ENCODE data around the gene RAB27A.
"Not testable (repeated sequence)": the region's sequence is repeated elsewhere in the genome, so short reads cannot be mapped to it uniquely, and the experiment has no call there.

Gene RAB27A

DNA sequence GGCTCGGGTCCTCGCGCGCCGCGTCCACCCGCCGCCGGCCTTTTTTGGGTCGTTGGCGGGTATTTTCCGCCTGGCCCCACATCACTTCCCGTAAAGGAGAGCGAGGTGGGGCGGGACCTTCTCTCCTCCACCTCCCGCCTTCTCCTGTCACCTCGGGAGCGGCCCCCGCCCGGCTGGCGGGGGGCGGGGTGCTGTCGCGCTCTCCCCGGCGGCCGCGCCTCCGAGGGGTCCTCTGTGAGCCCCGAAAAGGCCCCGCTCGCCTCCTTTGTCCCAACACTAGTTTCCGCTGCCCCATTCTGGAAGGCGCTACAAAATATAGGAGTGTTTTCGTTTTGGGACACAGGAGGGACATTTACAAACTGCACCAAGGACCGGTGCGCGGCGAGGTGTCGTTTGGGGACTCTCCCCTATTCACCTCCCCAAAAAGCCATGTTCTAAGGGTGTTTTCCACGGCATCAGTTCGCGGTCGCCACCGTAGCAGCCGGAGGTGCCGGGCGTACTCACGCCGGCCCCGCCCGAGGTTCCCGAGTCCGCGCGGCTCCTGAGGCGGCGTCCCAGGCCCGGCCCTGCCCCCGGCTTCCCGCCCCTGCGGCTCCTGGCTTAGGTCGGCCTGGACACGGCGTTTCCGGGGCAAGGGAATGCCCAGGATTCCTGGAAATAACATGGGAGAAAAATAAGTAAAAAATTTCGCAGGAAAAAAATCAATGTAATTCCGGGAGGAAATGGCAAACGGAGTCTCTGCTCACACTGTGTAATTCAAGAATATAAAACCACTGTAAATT, at the start of gene RAB27A:
Gene RAB27A (minus strand): TSS at position 68 of the 782 bp plus-strand sequence. CDS start 54,879 bp downstream, outside the sequence.
- peak; percentile 12 for DNase-seq (ENCODE audit: low spot score)

DNA sequence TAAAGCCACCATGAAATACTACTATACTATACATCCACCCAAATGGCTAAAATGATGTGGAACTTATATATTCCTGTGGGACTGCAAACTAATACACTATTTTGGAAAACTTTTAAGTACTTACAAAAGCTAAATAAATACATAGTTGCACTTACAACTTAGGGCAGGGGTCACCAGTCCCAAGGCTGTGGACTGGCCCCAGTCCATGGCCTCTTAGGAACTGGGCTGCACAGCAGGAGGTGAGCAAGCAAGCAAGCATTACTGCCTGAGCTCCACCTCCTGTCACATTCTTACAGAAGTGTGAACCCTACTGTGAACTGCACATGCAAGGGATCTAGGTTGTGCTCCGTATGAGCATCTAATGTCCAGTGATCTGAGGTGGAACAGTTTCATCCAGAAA, 47.5 kb upstream of the RAB27A start:
- DNase-seq (ENCODE audit: low spot score) = no peak

DNA sequence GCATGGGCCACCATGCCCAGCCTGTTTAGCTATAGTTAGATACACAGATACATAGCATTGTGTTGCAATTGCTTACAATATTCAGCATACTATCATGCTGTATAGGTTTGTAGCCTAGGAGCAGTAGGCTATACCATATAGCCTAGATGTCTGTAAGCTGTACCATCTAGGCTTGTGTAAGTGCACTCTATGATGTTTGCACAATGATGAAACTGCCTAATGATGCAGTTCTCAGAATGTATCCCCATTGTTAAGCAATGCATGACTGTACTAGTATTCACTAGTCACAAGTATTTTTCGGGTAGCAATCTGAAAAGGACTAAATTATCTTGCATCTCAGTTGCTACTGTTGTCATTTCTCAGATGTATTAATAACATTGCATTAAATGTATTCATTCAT, 45.4 kb upstream of the RAB27A start:
- DNase-seq (ENCODE audit: low spot score) = no peak

DNA sequence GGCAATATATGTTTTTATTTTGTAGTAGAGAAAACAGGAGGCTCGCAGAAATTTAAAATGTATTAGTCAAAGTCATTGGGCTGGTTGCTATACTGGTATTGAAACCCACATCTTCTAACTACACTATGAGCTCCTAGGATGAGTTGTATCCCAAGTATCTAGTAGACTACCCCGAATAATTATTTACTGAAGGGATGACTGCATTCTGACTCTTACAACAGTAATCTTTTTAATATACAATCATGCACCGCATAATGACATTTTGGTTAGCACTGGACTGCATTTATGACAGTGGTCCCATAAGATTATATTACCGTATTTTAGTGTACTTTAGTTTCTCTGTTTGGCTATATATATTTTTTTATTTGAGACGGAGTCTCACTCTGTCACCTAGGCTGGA, 44.8 kb upstream of the RAB27A start:
- DNase-seq (ENCODE audit: low spot score) = no peak

DNA sequence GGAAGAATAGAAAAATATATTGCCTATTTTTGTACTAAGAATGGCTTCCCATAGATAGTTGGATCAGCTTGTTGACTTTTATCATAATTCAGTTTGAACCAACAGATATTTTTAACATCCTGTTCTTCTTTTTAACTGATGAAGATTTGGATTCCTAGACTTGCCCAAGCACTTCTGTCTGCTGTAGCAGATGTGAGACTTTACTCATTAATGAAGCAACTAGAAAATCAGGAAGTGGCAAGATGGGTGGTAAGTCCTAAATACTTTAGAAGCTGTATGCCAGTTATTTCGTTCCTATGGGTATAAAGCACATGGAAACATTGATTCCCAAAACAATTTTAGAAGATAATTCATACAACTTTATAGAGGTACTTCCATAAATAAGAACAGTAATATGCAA, 37.8 kb upstream of the RAB27A start:
- no peak for DNase-seq (ENCODE audit: low spot score)

DNA sequence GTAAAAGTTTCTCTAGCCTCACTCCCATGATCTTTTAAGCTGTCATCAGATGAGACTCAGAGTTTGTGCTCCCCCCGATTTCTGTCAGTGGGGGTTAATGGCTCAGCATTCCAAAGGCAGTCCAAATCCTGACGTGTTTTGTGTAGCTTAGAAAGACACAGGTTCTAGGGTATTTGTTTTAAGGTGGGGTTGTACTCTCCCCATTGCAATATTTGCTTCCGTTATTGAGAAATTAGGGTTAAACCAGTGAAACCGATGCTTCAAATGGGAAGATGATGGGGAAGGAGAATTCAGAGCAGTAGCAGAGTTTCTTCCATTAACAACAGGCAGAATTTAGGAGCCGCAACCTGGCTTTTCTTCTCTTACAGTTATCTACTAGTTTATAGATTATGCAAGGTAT, 32.9 kb upstream of the RAB27A start:
- DNase-seq (ENCODE audit: low spot score) = no peak

DNA sequence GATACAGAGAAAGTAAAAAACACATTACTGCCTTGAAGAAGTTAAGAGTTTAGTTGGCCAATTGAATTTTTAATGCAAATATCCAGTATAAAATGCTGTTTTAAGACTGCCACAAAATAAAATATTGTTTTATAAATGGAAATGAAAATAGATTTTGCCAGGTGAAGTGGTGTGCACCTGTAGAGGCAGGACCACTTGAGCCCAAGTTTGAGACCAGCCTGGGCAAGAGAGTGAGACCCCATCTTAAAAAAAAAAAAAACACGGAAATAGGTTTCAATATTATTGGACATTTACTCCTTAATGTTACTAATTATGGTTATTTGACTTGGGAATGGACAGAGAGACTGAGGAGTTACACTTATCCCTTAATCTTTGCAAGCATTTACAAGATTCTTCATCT, 31.4 kb upstream of the RAB27A start:
- no peak for DNase-seq (ENCODE audit: low spot score)

DNA sequence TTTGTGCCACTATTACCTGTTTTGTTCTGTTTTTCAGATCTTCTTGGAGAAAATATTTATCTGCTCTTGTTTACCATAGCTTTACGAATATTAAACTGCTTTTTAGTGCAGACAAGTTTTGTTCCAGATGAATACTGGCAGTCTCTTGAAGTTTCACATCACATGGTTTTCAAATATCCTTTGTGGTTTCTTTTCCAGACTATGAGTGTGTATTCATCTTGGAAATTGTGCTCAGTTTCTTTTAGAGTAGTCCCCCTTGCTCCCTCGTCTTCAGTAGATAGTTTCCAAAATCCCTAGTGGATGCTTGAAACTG, 30.6 kb upstream of the RAB27A start:
- DNase-seq (ENCODE audit: low spot score) = no peak

DNA sequence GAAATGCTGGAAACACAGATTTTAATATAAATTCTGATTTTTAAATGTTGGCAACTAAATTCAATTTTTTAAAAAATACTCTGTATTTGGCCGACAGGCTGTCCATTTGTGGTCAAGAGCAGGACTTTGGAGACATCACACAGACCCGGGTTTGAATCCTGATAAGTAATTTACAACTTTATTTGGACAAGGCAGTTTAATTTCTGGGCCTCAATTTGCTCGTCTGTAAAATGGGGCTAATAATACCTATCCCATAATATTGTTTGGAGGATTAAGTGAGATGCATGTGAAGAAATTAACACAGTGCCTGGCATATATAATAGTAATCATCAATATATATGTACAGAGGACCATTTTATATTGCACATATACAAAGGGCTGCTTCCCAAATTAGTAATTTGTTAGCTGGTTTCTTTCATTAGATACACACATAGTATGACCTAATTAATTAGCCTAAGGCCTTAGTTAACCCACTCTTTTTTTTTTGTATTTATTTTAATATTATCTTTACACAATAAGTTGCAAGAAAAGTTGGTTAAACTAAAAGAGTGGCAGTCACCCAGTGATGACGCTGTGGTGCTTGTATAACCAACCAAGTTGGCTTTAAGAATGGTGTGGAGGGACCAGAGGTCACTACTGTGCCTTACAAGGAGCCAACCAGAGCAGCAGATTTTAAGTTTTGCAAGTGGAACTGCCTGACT, 30.1 kb upstream of the RAB27A start:
- DNase-seq (ENCODE audit: low spot score) = peak; percentile 19

DNA sequence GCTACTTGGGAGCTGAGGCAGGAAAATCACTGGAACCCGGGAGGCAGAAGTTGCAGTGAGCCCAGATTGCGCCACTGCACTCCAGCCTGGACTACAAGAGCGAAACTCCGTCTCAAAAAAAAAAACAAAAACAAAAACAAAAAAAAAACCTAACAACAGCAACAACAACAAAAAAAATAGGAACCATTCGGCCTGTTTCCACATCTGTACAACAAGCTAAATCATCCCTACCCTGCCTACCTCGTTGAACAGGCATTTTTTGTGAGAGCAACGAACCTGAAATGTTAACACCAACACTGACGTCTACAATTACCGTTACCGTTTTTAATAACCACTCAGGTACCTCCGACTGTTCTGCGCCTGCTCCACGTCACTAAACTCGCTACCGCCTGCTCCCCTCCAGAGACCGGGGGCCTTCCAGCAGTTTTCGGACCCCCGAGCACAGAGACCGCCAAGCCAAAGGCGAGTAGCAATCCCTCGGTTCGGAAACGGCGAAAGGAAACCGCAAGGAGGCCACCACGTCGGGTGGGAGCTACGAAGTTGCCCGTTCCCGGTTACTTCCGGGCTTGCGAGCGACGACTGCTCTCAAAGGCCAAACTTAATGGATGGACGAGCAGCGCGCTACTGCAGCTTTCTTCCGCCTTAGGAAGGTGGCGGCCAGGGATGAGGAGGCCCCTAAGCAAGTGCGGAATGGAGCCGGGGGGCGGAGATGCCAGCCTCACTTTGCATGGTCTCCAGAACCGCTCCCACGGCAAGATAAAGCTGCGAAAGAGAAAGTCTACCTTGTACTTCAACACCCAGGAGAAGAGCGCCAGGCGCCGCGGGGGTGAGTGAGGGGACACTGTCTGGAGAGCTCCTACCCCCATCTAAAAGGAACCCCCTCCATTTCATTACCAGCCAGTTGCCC, 29.2 kb upstream of the RAB27A start, which contains the start of the genes PIGB and PIGBOS1:
Gene PIGB (plus strand): TSS at position 635 of the 907 bp plus-strand sequence. CDS start 29 bp downstream, at position 664.
Gene PIGBOS1 (minus strand): TSS at position 536 of the 907 bp plus-strand sequence. CDS start 1,331 bp downstream, outside the sequence.
- peak; percentile 81 for DNase-seq (ENCODE audit: low spot score)

DNA sequence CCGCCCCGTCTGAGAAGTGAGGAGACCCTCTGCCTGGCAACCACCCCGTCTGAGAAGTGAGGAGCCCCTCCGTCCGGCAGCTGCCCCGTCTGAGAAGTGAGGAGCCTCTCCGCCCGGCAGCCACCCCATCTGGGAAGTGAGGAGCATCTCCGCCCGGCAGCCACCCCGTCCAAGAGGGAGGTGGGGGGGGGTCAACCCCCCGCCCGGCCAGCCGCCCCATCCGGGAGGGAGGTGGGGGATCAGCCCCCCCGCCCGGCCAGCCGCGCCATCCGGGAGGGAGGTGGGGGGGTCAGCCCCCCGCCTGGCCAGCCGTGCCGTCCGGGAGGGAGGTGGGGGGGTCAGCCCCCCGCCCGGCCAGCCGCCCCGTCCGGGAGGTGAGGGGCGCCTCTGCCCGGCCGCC, 13.2 kb upstream of the RAB27A start:
- DNase-seq (ENCODE audit: low spot score) = not testable (repeated sequence)

DNA sequence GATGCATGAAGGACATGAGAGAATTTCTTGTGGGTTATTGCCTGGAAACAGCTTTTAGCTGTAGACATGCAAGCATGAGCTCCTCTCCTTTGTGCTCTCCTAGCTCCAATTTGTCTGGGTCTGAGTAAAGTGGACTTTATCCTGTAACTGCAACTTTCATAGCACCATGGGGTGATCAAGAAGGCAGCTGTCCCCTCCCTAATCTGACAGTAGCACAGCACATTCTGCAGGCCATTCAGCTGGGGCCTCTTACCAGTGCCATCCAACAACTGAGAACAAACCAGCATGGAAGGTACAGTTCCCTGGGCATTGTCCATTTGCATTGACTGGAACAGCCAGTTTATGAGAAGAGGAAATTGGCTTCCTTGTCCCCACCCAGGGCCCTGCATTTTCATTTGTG, 7.7 kb upstream of the RAB27A start:
- no peak for DNase-seq (ENCODE audit: low spot score)

DNA sequence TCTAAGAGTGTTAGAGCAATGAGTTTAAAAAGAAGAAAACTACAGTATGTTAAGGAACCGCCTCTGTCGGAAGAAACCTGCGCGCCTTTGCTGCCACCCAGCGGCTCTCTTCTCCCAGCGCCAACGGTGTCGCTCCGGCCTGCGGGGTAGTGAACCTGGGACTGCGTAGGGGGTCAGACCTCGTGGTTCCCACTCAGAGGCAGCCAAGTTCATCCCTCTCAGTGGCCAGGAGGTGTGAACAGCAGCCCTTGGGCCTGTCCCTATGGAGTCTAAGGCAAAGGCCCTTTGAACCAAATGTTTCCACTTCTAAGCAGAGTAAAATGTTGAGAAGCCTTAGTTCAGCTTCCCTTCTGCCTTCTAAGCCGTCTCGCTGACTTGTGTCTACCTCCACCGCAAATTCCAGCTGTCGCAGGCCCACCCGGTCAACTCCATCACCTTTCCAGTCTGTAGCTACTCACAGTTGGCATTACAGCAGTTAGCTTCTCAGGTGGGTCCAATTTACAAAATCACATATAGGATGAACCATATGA, 980 bp upstream of the RAB27A start:
- peak; percentile 57 for DNase-seq (ENCODE audit: low spot score)

DNA sequence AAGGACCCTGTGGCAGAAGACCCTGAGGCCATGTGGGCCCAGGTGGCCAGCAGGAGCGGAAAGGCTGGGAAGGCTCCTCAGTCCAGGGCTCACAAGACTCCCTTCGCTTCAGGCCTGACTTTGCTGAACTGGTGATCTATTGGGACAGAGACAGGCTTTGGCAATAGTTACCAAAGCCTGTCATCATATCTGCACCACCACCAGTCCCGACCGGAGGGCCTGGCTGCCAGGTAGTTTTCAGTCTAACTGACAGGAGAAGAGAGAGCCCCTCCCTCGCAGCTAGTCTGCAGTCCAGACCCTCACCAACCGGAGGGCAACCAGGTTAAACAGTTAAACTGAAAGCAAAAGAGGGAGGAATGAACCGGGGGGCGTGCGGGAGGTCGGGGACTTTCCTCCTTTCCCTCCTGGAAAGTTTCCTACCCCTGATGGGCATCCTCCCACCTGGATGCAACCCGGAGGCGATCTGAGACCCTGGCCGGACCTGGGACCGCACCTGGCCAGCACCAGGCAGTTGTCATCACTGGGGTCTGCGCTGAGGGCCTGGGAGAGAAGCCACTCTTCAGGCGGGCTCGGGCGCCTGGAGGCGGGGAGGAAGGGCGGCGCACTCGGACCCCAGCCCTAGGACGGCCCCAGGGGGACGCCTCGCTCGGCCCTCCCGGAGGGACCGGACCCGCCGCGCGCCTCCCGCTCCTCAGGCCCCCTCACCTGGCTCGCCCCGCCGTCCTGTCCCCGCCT, 435 bp downstream of the RAB27A start:
- DNase-seq (ENCODE audit: low spot score) = no peak

DNA sequence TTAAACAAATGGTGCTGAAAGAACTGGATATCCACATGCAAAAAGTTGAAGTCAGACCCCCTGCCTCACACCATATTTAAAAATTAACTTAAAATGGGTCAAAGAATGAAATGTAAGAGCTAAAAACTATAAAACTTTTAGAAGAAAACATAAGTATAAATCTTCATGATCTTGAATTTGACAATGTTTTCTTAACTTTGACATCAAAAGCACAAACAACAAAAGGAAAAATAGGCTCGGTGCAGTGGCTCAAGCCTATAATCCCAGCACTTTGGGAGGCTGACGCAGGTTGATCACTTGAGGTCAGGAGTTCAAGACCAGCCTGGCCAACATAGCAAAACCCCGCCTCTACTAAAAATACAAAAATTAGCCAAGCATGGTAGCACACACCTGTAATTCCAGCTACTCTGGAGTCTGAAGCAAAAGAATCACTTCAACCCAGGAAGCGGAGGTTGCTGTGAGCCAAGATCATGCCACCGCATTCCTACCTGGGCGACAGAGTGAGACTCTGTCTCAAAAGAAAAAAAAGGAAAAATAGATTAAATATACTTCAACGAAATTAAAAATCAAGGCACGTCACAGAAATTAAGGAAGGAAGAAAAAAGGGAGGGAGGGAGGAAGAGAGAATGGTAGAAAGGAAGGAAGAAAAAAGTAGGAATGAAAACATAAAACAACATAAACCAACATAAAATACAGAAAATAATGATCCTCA, 1.5 kb downstream of the RAB27A start:
- no peak for DNase-seq (ENCODE audit: low spot score)

DNA sequence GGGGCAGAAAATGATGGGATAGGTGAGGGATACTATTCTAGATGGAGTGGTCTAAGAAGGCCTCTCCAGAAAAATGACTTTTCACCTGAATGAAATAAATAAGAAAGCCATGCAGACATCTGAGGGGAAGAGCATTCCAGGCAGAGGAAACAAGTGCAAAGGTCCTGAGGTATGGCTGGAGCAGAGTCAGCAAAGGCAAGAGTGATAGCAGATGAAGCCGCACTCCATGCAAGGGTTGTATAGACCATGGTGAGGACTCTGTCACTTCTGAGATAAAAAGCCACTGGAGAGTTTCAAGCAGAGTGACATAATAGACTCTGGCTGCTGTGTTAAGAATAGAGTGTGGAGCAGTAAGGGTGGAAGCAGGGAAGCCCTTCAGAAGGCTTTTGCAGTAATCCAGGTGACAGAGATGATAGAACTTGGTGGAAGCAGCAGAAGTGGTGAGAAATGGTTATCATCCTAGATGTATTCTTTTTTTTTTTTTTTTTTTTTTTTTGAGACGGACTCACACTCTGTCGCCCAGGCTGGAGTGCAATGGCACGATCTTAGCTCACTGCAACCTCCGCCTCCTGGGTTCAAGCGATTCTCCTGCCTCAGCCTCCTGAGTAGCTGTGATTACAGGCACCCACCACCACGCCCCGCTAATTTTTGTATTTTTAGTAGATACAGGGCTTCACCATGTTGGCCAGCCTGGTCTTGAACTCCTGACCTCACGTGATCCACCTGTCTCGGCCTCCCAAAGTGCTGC, 3.0 kb downstream of the RAB27A start:
- DNase-seq (ENCODE audit: low spot score) = not testable (repeated sequence)

DNA sequence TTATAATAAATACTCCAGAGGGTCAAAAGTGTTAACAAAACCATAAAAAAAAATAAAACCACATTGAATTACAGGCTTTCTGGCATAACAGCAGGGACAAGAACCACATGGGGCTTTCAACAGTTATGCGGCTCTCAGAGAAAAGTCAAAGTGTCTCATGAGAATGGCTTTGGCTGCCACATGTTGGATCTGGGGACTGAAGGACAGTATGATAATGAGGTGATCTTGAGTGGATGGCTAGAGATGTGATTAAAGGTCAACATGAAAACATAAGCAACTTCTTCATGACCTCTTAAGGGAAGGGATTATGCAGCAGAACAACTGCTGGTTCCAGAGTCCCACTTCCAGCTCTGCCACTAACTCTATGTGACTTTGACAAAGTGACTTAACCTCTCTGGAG, 5.2 kb downstream of the RAB27A start:
- no peak for DNase-seq (ENCODE audit: low spot score)

DNA sequence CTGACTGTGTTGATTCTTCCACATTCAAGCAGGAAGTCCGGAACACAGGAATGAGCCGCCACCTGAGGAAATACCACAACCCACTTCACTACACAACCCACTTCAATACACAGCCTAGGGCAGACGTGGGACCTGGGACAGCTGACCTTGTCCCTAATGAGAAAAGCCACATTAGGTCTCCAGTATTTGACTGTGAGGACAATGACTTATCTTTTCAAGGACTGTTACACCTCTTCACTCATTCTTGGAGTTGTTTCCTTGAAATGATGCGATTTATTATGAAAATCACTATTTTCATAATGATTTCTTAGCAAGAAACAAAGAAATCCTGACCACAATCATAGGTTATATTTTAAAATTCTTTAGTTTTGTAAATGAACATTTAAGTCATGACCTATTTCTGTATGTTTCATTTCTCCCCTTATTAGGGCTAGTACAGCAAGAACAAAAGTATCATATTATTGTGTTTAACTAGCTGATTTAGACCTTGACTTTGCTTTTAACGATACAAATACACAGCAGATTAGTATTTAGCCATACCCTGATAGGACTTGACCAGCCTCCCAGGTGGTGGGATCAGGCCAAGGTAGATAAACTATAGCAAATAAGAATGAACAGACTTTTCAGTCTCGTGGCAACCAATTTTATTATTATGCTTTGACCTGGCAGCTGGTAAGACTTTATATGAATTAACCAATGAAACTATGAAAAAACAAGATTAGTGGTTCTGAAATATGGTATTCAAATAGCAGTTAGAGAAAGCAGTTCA, 6.0 kb downstream of the RAB27A start:
- DNase-seq (ENCODE audit: low spot score) = no peak

DNA sequence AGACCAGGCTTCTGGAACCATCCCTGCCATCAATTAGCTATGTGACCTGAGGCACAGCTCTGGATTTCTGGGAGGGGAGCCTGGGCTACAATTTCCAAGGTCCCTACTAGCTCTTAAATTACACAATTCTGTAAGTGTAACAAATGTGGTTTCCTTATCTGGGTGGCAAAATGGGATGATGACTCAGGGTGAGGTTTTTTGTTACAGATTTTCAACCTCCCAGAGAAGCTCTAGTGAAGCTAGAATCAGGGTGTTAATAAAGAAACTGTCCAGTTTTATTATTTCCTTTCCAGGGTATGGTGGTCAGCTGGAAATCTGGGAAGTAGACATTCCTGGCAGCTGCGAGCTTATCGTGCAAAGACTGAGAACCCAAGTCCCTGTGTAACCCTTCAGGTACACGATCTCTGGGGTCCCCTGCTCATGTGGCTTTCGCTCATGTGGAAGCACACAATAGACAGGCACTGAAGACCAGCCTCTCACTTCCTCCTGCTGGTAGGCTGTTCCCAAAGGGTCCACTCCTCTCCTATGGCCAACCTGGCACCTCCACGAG, 7.3 kb downstream of the RAB27A start:
- no peak for DNase-seq (ENCODE audit: low spot score)
